ENCODE results near the gene HIRA. TPM values are rescaled to one million over a fixed set of nuclear protein-coding genes. Genes with fewer than 3 reads are reported as not detected.
"Not testable (repeated sequence)": the region's sequence is repeated elsewhere in the genome, so short reads cannot be mapped to it uniquely, and the experiment has no call there.

HIRA gene
- total RNA-seq, 1 experiment from 2014 or later: 20.0 TPM

DNA sequence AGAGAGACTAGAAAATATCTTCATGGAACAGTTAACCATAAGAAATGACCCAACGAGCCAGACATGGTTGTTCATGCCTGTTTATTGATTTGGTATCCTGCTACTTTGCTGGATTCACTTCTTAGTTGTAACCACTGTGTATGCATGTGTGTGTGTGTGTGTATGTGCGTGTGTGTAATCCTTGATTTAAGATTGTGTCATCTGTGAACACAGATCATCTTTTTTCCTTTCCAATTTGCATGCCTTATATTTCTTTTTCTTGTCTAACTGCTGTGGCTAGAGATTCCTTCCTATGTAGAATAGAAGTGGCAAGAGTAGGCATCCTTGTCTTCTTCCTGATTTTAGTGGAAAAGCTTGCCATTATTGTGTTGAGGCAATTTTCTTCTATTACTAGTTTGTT lies 123.7 kb downstream of the HIRA start:
- Histone ChIP-seq H3K27ac (ENCODE audit: low read length) (no peak overlapping the region), H3K27me3 (ENCODE audit: low read length) (no peaks in the 10 kb centered on the region)

DNA sequence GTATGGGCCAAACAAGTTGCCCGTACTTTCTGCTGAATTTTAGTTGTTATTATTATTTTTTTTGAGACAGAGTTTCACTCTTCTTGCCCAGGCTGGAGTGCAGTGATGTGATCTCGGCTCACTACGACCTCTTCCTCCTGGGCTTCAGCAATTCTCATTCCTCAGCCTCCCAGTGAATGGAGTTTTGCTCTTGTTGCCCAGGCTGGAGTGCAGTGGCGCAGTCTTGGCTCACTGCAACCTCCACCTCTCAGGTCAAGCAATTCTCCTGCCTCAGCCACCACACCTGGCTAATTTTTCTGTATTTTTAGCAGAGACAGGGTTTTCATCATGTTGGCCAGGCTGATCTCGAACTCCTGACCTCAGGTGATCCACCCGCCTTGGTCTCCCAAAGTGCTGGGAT lies 125.0 kb downstream of the HIRA start:
- not testable (repeated sequence) for H3K4me2 ChIP-seq (ENCODE audit: low read depth, low read length, poor library complexity, severe bottlenecking); H2AFZ ChIP-seq (ENCODE audit: low read length); H3K9ac ChIP-seq (ENCODE audit: low read length); H3K4me1 ChIP-seq (ENCODE audit: low read length); H3K79me2 ChIP-seq (ENCODE audit: low read length); H3K27me3 ChIP-seq (ENCODE audit: low read length); H4K20me1 ChIP-seq (ENCODE audit: insufficient read depth, low read depth, low read length); H3K36me3 ChIP-seq (ENCODE audit: insufficient read depth, low read length); H3K4me3 ChIP-seq (ENCODE audit: low read length); H3K9me2 ChIP-seq (replicated peaks; ENCODE audit: insufficient read depth, low read length); H3K9me3 ChIP-seq (ENCODE audit: low read length); DNase-seq; H3K27ac ChIP-seq (ENCODE audit: low read length)

More for the DNA sequence above, 123.7 kb downstream of the HIRA start:
- DNase-seq: no peak
- Histone ChIP-seq H3K4me3 (ENCODE audit: low read length) (no peak overlapping the region), H3K36me3 (ENCODE audit: insufficient read depth, low read length) (no peaks in the 10 kb centered on the region), H3K79me2 (ENCODE audit: low read length) (no peaks in the 10 kb centered on the region), H2AFZ (ENCODE audit: low read length) (no peak overlapping the region), H4K20me1 (ENCODE audit: insufficient read depth, low read depth, low read length) (no peaks in the 10 kb centered on the region), H3K4me2 (ENCODE audit: low read depth, low read length, poor library complexity, severe bottlenecking) (no peak overlapping the region), H3K9me2 (replicated peaks; ENCODE audit: insufficient read depth, low read length) (no peaks in the 10 kb centered on the region), H3K4me1 (ENCODE audit: low read length) (no peaks in the 10 kb centered on the region), H3K9me3 (ENCODE audit: low read length) (no peaks in the 10 kb centered on the region), H3K9ac (ENCODE audit: low read length) (no peak overlapping the region)

GRCh38 chr22:19304547-19304946 lies 127.0 kb downstream of the HIRA start:
- Histone ChIP-seq H3K4me1 (ENCODE audit: low read length) (no peaks in the 10 kb centered on the region), H3K9me3 (ENCODE audit: low read length) (no peaks in the 10 kb centered on the region), H3K9me2 (replicated peaks; ENCODE audit: insufficient read depth, low read length) (no peaks in the 10 kb centered on the region), H3K27me3 (ENCODE audit: low read length) (no peaks in the 10 kb centered on the region), H3K9ac (ENCODE audit: low read length) (no peak overlapping the region), H3K79me2 (ENCODE audit: low read length) (no peaks in the 10 kb centered on the region), H2AFZ (ENCODE audit: low read length) (no peak overlapping the region), H4K20me1 (ENCODE audit: insufficient read depth, low read depth, low read length) (no peaks in the 10 kb centered on the region), H3K36me3 (ENCODE audit: insufficient read depth, low read length) (no peaks in the 10 kb centered on the region), H3K4me3 (ENCODE audit: low read length) (no peak overlapping the region), H3K27ac (ENCODE audit: low read length) (no peak overlapping the region), H3K4me2 (ENCODE audit: low read depth, low read length, poor library complexity, severe bottlenecking) (no peak overlapping the region)
- no peak for DNase-seq

DNA sequence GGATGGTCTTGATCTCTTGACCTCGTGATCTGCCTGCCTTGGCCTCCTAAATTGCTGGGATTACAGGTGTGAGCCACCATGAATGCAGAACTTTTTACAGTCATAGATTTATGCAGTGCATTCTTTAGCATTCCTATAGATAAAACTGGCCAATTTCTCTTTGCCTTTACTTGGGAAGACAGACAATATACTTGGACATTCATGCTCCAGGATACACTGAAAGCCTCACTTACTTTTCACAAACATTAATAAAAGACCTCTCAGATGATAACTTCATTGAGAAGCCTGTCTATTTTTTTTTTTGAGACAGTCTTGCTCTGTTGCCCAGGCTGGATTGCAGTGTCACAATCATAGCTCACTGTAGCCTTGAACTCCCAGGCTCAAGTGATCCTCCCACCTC lies 127.7 kb downstream of the HIRA start:
- Histone ChIP-seq H3K9me2 (replicated peaks; ENCODE audit: insufficient read depth, low read length) (no peaks in the 10 kb centered on the region), H3K4me3 (ENCODE audit: low read length) (no peak overlapping the region), H4K20me1 (ENCODE audit: insufficient read depth, low read depth, low read length) (no peaks in the 10 kb centered on the region), H2AFZ (ENCODE audit: low read length) (no peak overlapping the region), H3K27me3 (ENCODE audit: low read length) (no peaks in the 10 kb centered on the region), H3K79me2 (ENCODE audit: low read length) (no peaks in the 10 kb centered on the region), H3K4me1 (ENCODE audit: low read length) (no peaks in the 10 kb centered on the region), H3K36me3 (ENCODE audit: insufficient read depth, low read length) (no peaks in the 10 kb centered on the region), H3K4me2 (ENCODE audit: low read depth, low read length, poor library complexity, severe bottlenecking) (no peak overlapping the region), H3K9me3 (ENCODE audit: low read length) (no peaks in the 10 kb centered on the region), H3K27ac (ENCODE audit: low read length) (no peak overlapping the region), H3K9ac (ENCODE audit: low read length) (no peak overlapping the region)
- no peak for DNase-seq

GRCh38 chr22:19295733-19296132 lies 135.8 kb downstream of the HIRA start:
- Histone ChIP-seq H3K4me3 (ENCODE audit: low read length) (no peak overlapping the region), H3K4me2 (ENCODE audit: low read depth, low read length, poor library complexity, severe bottlenecking) (no peak overlapping the region), H3K27ac (ENCODE audit: low read length) (no peak overlapping the region), H3K27me3 (ENCODE audit: low read length) (no peaks in the 10 kb centered on the region), H3K79me2 (ENCODE audit: low read length) (no peaks in the 10 kb centered on the region), H2AFZ (ENCODE audit: low read length) (no peak overlapping the region), H3K9ac (ENCODE audit: low read length) (no peak overlapping the region), H3K9me2 (replicated peaks; ENCODE audit: insufficient read depth, low read length) (no peaks in the 10 kb centered on the region), H3K36me3 (ENCODE audit: insufficient read depth, low read length) (no peaks in the 10 kb centered on the region), H3K4me1 (ENCODE audit: low read length) (peaks cover 18% of the 10 kb centered on the region), H3K9me3 (ENCODE audit: low read length) (no peaks in the 10 kb centered on the region), H4K20me1 (ENCODE audit: insufficient read depth, low read depth, low read length) (no peaks in the 10 kb centered on the region)
- no peak for DNase-seq

DNA sequence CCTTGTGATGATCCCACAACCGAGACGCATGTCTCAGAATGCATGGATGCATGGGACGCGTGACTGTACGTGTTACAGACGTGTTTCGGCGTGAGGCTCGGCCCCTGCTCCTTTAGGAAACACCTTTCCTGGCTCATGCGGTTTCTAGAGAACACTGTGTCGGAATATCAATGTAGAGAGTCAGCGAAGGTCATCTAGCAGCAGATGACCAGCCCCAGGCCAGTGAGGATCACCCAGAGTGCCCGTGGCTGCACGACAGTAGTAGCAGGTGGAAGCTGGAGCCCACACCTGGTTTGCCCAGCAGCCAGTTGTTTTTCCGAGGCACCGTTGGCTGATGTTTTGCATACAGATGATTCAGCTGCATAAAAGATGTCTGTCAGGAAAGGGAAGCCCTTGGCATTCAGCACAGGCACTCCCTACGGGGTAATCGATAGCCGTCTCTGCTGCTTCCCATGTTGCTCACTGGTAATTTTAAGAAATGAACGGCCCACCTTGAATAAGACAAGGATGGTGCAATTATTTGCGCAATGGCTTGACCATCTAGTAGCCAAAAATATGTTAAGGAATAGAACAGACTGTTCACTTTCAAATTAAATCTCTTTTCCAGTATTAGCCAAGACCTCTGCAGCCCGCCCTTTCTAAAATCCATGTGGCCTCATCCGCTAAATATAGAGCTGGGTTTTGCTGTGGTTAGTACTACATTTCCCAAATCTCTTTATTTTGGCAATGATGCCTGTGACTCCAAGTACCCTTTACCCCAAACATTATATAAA lies 138.9 kb downstream of the HIRA start:
- Histone ChIP-seq H3K27ac (ENCODE audit: low read length) (no peak overlapping the region), H3K9me3 (ENCODE audit: low read length) (no peaks in the 10 kb centered on the region), H3K4me1 (ENCODE audit: low read length) (peaks cover 22% of the 10 kb centered on the region), H3K9ac (ENCODE audit: low read length) (peak overlapping the region; percentile 77), H4K20me1 (ENCODE audit: insufficient read depth, low read depth, low read length) (no peaks in the 10 kb centered on the region), H3K79me2 (ENCODE audit: low read length) (no peaks in the 10 kb centered on the region), H3K36me3 (ENCODE audit: insufficient read depth, low read length) (no peaks in the 10 kb centered on the region), H3K4me3 (ENCODE audit: low read length) (peak overlapping the region; percentile 74), H3K27me3 (ENCODE audit: low read length) (peaks cover 3% of the 10 kb centered on the region; the same call in 1 of the 2 replicates), H3K9me2 (replicated peaks; ENCODE audit: insufficient read depth, low read length) (no peaks in the 10 kb centered on the region), H2AFZ (ENCODE audit: low read length) (peak overlapping the region; percentile 96), H3K4me2 (ENCODE audit: low read depth, low read length, poor library complexity, severe bottlenecking) (peak overlapping the region; percentile 85)
- no peak for DNase-seq

GRCh38 chr22:19291580-19292457 lies 139.7 kb downstream of the HIRA start, which contains the start of gene CLTCL1:
Gene CLTCL1, minus strand, starts transcription at chr22:19291719. Its CDS starts 78 bp downstream, at chr22:19291641.
- Histone ChIP-seq H3K9me2 (replicated peaks; ENCODE audit: insufficient read depth, low read length) (no peaks in the 10 kb centered on the region), H3K27ac (ENCODE audit: low read length) (no peak within 1 kb of the TSS), H3K4me3 (ENCODE audit: low read length) (peak within 1 kb of the TSS; percentile 77), H3K9me3 (ENCODE audit: low read length) (no peaks in the 10 kb centered on the region), H3K4me1 (ENCODE audit: low read length) (peaks cover 25% of the 10 kb centered on the region), H2AFZ (ENCODE audit: low read length) (peak within 1 kb of the TSS; percentile 96), H3K36me3 (ENCODE audit: insufficient read depth, low read length) (no peaks in the 10 kb centered on the region), H3K9ac (ENCODE audit: low read length) (peak within 1 kb of the TSS; percentile 77), H3K4me2 (ENCODE audit: low read depth, low read length, poor library complexity, severe bottlenecking) (peak within 1 kb of the TSS; percentile 85), H3K27me3 (ENCODE audit: low read length) (peaks cover 3% of the 10 kb centered on the region; the same call in 1 of the 2 replicates), H4K20me1 (ENCODE audit: insufficient read depth, low read depth, low read length) (no peaks in the 10 kb centered on the region), H3K79me2 (ENCODE audit: low read length) (no peaks in the 10 kb centered on the region)
- DNase-seq: peak; percentile 83

DNA sequence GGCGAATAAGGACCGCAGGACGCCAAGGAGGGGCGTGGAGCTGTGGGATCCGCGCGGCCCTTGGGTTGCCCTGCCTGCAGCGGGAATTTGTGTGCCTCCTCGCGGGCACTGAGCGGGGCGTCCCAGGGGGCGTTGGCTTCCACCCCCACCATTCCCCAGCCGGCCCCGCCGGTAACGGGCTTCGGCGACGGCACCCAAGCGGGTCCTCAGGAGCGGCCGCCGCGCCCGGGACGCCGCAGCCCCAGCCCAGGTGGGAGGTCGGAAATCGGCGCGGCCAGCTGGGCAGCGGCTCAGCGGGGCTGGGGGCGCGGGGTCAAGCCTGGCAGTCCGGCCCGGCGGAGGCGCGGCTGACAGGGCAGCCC lies 140.3 kb downstream of the HIRA start:
- Histone ChIP-seq H3K36me3 (ENCODE audit: insufficient read depth, low read length) (no peaks in the 10 kb centered on the region), H3K4me2 (ENCODE audit: low read depth, low read length, poor library complexity, severe bottlenecking) (peak overlapping the region; percentile 81), H3K9me2 (replicated peaks; ENCODE audit: insufficient read depth, low read length) (no peaks in the 10 kb centered on the region), H4K20me1 (ENCODE audit: insufficient read depth, low read depth, low read length) (no peaks in the 10 kb centered on the region), H3K27ac (ENCODE audit: low read length) (no peak overlapping the region), H3K4me3 (ENCODE audit: low read length) (peak overlapping the region; percentile 77), H3K4me1 (ENCODE audit: low read length) (peaks cover 31% of the 10 kb centered on the region), H3K79me2 (ENCODE audit: low read length) (no peaks in the 10 kb centered on the region), H3K9me3 (ENCODE audit: low read length) (no peaks in the 10 kb centered on the region), H3K9ac (ENCODE audit: low read length) (peak overlapping the region; percentile 73), H2AFZ (ENCODE audit: low read length) (peak overlapping the region; percentile 79; the same call in 1 of the 2 replicates), H3K27me3 (ENCODE audit: low read length) (peaks cover 3% of the 10 kb centered on the region; the same call in 1 of the 2 replicates)
- DNase-seq: no peak

All from Karpas-422 (cell line).